Suprapubic skin (tissue), 4 donors: ENCODE data around the gene C8G.

Experiments used
- EP300 ChIP-seq: sonication (generic); formaldehyde crosslinking; IDR thresholded peaks from one replicate; pipeline ENCODE4 v1.6.1; 2017; ENCODE audit warnings: antibody characterized with exemption
- POLR2A ChIP-seq, 2 donors: fragments of 450-650 bp; IDR thresholded peaks; one replicate each; pipeline ENCODE4 v1.6.1; 2017; ENCODE audit warnings: antibody characterized with exemption in 2 of 2, mild to moderate bottlenecking in 2 of 2, moderate library complexity in 2 of 2
- POLR2AphosphoS5 ChIP-seq, 3 donors: sonication (generic); formaldehyde crosslinking; IDR thresholded peaks; one replicate each; pipeline ENCODE4 v1.6.1; 2017; ENCODE audit warnings: antibody characterized with exemption in 3 of 3
- TF ChIP-seq, protein P1 (sequence below), 2 donors: fragments of 200-600 bp in 1 of 2; fragments of 450-650 bp in 1 of 2; sonication (generic) in 1 of 2; IDR thresholded peaks; one replicate each; pipeline ENCODE4 v1.5.1; 2016 to 2019; ENCODE audit warnings: antibody characterized with exemption in 2 of 2, mild to moderate bottlenecking in 1 of 2, moderate library complexity in 1 of 2

DNA sequence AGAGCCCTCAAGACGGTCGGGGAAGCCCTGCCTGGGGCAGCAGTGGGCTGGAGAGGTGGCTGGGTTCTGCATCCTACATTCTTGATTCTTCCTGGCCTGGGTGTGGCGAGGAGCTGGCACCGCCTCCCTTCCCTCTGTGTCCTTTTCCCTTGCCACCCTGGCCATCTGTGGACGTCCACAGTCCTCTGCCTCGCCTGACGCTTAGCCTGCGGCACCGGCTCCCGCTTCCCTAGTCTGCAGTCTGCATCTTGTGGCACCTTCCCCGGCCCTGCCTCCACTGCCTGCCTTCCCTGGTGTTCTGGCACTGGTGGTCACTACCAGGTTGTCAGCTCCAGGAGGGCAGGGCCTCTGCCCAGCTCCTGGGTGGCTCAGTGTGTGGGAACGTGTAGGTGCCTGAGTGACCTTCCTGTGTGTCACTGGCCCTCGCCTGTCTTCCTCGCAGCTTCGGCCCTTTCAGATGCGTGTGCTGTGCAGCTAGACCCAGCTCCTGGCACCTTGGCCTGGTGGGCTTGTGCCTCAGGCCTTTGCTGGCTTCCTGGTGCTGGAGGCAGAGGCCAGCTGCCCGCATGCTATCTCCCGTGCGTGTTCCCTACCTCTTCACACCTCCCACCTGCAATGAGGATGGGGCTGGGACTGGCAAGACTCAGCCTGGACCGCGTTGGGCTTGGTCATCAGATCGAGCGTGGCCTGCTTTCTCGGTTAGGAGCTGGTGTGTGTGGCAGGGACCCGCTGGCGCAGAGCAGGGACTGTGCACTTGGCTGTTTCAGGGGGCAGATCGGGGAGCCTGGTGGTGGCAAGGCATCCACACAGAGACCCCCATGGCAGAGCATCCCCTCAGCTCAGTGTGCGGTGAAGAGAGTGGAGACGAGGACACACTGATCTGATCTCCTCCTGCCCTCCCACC lies 37.8 kb upstream of the C8G start:
- TF ChIP-seq, protein P1, sequence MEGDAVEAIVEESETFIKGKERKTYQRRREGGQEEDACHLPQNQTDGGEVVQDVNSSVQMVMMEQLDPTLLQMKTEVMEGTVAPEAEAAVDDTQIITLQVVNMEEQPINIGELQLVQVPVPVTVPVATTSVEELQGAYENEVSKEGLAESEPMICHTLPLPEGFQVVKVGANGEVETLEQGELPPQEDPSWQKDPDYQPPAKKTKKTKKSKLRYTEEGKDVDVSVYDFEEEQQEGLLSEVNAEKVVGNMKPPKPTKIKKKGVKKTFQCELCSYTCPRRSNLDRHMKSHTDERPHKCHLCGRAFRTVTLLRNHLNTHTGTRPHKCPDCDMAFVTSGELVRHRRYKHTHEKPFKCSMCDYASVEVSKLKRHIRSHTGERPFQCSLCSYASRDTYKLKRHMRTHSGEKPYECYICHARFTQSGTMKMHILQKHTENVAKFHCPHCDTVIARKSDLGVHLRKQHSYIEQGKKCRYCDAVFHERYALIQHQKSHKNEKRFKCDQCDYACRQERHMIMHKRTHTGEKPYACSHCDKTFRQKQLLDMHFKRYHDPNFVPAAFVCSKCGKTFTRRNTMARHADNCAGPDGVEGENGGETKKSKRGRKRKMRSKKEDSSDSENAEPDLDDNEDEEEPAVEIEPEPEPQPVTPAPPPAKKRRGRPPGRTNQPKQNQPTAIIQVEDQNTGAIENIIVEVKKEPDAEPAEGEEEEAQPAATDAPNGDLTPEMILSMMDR (IDR thresholded peaks at IDR 0.05), result no peak
- TF ChIP-seq EP300 (no peak), POLR2A (IDR thresholded peaks at IDR 0.05) (no peak), POLR2AphosphoS5 (IDR thresholded peaks at IDR 0.05) (no peak)
